ENCODE data around the gene EMILIN1.

EMILIN1 gene

DNA sequence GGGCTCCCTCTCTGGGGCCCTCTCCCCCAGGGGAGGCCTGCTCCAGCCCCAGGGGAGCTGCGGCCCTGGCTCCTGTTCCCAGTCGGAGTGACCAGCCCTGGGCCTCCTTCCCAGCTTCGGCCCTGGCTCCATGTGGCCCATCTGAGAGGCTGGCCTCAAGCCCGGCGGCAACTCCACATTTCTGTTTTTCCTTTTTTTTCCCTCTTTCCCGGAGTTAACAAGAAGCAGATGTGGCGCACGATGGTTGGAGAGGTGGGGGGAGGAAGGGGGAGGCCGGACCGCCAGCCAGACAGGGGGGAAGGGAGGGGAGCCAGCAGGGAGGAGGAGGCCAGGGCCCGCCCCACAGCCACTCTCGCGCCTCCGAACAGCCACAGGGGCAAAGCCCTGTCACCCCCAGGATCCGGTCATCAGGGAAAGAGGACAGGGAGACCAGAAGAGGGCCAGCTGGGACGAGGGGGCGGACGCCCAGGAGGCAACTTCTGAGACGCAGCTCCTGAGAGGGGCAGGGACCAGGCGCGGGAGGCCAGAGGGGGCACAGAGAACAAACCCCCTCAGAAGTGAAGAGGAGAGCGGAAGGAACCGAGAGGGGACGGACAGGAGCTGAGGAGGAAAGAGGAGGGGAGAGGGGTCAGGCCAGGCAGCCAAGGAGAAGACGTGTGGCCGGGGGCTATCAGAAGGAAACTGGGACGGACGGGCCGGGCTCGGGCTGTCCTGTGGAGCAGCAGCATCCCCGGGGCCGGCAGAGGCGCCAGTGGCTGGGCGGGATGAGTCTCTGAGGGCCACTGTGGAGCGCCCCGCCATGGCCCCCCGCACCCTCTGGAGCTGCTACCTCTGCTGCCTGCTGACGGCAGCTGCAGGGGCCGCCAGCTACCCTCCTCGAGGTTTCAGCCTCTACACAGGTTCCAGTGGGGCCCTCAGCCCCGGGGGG lies at the start of gene EMILIN1:
Gene EMILIN1 (plus strand): TSS at position 349 of the 928 bp plus-strand sequence. CDS start 451 bp downstream, at position 800.
- Histone ChIP-seq H3K4me1 (ENCODE audit: control insufficient read depth, insufficient read depth, low read length) (no peaks in the 10 kb centered on the region), H3K9me3 (ENCODE audit: control insufficient read depth, insufficient read depth, low read length) (no peaks in the 10 kb centered on the region), H3K36me3 (ENCODE audit: control insufficient read depth, insufficient read depth, low read length) (no peaks in the 10 kb centered on the region), H3K9ac (ENCODE audit: low read depth, low read length) (peak within 1 kb of the TSS; percentile 47), H3K4me3 (ENCODE audit: low read depth, low read length) (no peak within 1 kb of the TSS), H3K27me3 (ENCODE audit: control insufficient read depth, insufficient read depth, low read length) (no peaks in the 10 kb centered on the region)

- H3K4me3 ChIP-seq (ENCODE audit: low read depth, low read length), result no peak overlapping the region
- H3K9ac ChIP-seq (ENCODE audit: low read depth, low read length), result no peak overlapping the region
- no peaks in the 10 kb centered on the region for H3K27me3 ChIP-seq (ENCODE audit: control insufficient read depth, insufficient read depth, low read length)
- H3K36me3 ChIP-seq (ENCODE audit: control insufficient read depth, insufficient read depth, low read length), result peaks cover 20% of the 10 kb centered on the region
- peaks cover 6% of the 10 kb centered on the region for H3K4me1 ChIP-seq (ENCODE audit: control insufficient read depth, insufficient read depth, low read length)
- no peaks in the 10 kb centered on the region for H3K9me3 ChIP-seq (ENCODE audit: control insufficient read depth, insufficient read depth, low read length)
These were observed 49.4 kb upstream of the EMILIN1 start for GRCh38 chr2:27029051-27029450.

DNA sequence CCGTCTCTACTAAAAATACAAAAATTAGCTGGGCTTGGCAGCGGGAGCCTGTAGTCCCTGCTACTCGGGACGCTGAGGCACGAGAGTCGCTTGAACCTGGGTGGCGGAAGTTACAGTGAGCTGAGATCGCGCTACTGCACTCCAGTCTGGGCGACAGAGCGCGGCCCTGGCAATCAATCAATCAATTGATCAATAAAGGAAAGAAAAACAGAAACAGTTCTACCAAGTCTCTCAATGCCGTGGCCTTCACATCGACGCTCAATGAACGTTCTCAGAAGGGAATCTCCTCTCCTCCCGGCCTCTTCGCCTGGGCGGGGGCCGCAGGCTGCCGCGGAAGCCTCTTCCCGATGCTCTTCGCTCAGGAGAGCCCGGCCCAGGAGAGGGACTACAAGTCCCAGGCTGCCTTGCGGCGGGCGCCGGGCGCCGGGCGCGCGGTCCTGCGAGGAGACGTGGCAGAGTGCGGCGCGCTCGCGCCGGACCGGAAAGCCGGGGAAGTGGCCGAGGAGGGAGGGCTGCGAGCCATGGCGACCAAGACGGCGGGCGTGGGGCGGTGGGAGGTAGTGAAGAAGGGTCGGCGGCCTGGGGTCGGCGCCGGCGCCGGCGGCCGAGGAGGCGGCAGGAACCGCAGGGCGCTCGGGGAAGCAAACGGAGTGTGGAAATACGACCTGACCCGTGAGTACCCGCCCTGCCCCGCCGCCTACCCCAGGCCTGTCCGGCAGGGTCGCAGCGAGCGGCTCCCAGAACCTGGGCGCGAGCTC lies 45.7 kb upstream of the EMILIN1 start, which contains the start of gene TMEM214:
Gene TMEM214 (plus strand): TSS at position 471 of the 758 bp plus-strand sequence. CDS start 51 bp downstream, at position 522.
- peak within 1 kb of the TSS; percentile 42 for H3K9ac ChIP-seq (ENCODE audit: low read depth, low read length)
- no peaks in the 10 kb centered on the region for H3K9me3 ChIP-seq (ENCODE audit: control insufficient read depth, insufficient read depth, low read length)
- peaks cover 6% of the 10 kb centered on the region for H3K4me1 ChIP-seq (ENCODE audit: control insufficient read depth, insufficient read depth, low read length)
- no peaks in the 10 kb centered on the region for H3K27me3 ChIP-seq (ENCODE audit: control insufficient read depth, insufficient read depth, low read length)
- peaks cover 24% of the 10 kb centered on the region for H3K36me3 ChIP-seq (ENCODE audit: control insufficient read depth, insufficient read depth, low read length)
- H3K4me3 ChIP-seq (ENCODE audit: low read depth, low read length), result peak within 1 kb of the TSS; percentile 97

- Histone ChIP-seq H3K9me3 (ENCODE audit: control insufficient read depth, insufficient read depth, low read length) (no peaks in the 10 kb centered on the region), H3K4me1 (ENCODE audit: control insufficient read depth, insufficient read depth, low read length) (peaks cover 6% of the 10 kb centered on the region), H3K27me3 (ENCODE audit: control insufficient read depth, insufficient read depth, low read length) (no peaks in the 10 kb centered on the region), H3K4me3 (ENCODE audit: low read depth, low read length) (peak overlapping the region; percentile 97), H3K36me3 (ENCODE audit: control insufficient read depth, insufficient read depth, low read length) (peaks cover 30% of the 10 kb centered on the region), H3K9ac (ENCODE audit: low read depth, low read length) (peak overlapping the region; percentile 42)
These were observed 45.1 kb upstream of the EMILIN1 start for GRCh38 chr2:27033253-27033852.

- H3K4me1 ChIP-seq (ENCODE audit: control insufficient read depth, insufficient read depth, low read length), result peaks cover 4% of the 10 kb centered on the region
- no peaks in the 10 kb centered on the region for H3K9me3 ChIP-seq (ENCODE audit: control insufficient read depth, insufficient read depth, low read length)
- H3K36me3 ChIP-seq (ENCODE audit: control insufficient read depth, insufficient read depth, low read length), result peaks cover 55% of the 10 kb centered on the region
- no peak overlapping the region for H3K9ac ChIP-seq (ENCODE audit: low read depth, low read length)
- H3K27me3 ChIP-seq (ENCODE audit: control insufficient read depth, insufficient read depth, low read length), result no peaks in the 10 kb centered on the region
- H3K4me3 ChIP-seq (ENCODE audit: low read depth, low read length), result no peak overlapping the region
These were observed 40.4 kb upstream of the EMILIN1 start for GRCh38 chr2:27038012-27038411.

GRCh38 chr2:27038631-27039339 lies 39.6 kb upstream of the EMILIN1 start:
- peaks cover 55% of the 10 kb centered on the region for H3K36me3 ChIP-seq (ENCODE audit: control insufficient read depth, insufficient read depth, low read length)

GRCh38 chr2:27039426-27039825 lies 39.0 kb upstream of the EMILIN1 start:
- no peak overlapping the region for H3K9ac ChIP-seq (ENCODE audit: low read depth, low read length)
- H3K36me3 ChIP-seq (ENCODE audit: control insufficient read depth, insufficient read depth, low read length), result peaks cover 55% of the 10 kb centered on the region
- no peaks in the 10 kb centered on the region for H3K4me1 ChIP-seq (ENCODE audit: control insufficient read depth, insufficient read depth, low read length)
- H3K4me3 ChIP-seq (ENCODE audit: low read depth, low read length), result no peak overlapping the region
- H3K9me3 ChIP-seq (ENCODE audit: control insufficient read depth, insufficient read depth, low read length), result no peaks in the 10 kb centered on the region
- H3K27me3 ChIP-seq (ENCODE audit: control insufficient read depth, insufficient read depth, low read length), result no peaks in the 10 kb centered on the region

More at GRCh38 chr2:27038631-27039339, 39.6 kb upstream of the EMILIN1 start:
- Histone ChIP-seq H3K9ac (ENCODE audit: low read depth, low read length) (no peak overlapping the region), H3K4me1 (ENCODE audit: control insufficient read depth, insufficient read depth, low read length) (no peaks in the 10 kb centered on the region), H3K9me3 (ENCODE audit: control insufficient read depth, insufficient read depth, low read length) (no peaks in the 10 kb centered on the region), H3K4me3 (ENCODE audit: low read depth, low read length) (no peak overlapping the region), H3K27me3 (ENCODE audit: control insufficient read depth, insufficient read depth, low read length) (no peaks in the 10 kb centered on the region)

DNA sequence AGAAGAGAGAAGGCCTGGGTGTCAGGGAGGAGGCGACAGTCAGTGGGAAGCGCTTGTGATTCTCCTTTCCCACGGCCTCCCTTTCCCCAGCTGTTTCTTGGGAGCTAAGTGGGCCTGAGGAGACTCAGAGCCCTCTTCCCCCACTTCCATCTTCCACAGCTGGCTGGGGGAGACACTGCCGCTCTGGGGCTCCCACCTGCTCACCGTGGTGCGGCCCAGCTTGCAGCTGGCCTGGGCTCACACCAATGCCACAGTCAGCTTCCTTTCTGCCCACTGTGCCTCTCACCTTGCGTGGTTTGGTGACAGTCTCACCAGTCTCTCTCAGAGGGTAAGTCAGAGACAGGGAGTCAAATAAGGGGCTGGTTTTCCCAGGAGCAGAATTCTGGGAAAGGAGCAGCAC lies 38.5 kb upstream of the EMILIN1 start:
- Histone ChIP-seq H3K4me3 (ENCODE audit: low read depth, low read length) (no peak overlapping the region), H3K36me3 (ENCODE audit: control insufficient read depth, insufficient read depth, low read length) (peaks cover 55% of the 10 kb centered on the region), H3K9me3 (ENCODE audit: control insufficient read depth, insufficient read depth, low read length) (no peaks in the 10 kb centered on the region), H3K27me3 (ENCODE audit: control insufficient read depth, insufficient read depth, low read length) (no peaks in the 10 kb centered on the region), H3K9ac (ENCODE audit: low read depth, low read length) (no peak overlapping the region), H3K4me1 (ENCODE audit: control insufficient read depth, insufficient read depth, low read length) (no peaks in the 10 kb centered on the region)

DNA sequence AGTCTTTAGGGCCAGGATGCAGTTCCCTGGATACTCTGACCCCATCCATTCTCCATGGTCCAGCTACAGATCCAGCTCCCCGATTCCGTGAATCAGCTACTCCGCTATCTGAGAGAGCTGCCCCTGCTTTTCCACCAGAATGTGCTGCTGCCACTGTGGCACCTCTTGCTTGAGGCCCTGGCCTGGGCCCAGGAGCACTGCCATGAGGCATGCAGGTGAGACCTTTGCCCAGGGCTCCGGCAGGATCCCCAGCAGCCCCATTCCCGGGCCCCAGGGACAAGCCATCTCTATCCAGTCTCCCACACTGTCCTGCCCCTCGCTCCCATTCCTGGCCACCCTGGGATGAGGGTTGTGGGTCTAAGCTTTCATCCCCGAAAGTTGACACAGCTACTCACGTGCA lies 38.1 kb upstream of the EMILIN1 start:
- no peaks in the 10 kb centered on the region for H3K27me3 ChIP-seq (ENCODE audit: control insufficient read depth, insufficient read depth, low read length)
- no peak overlapping the region for H3K4me3 ChIP-seq (ENCODE audit: low read depth, low read length)
- H3K4me1 ChIP-seq (ENCODE audit: control insufficient read depth, insufficient read depth, low read length), result no peaks in the 10 kb centered on the region
- H3K36me3 ChIP-seq (ENCODE audit: control insufficient read depth, insufficient read depth, low read length), result peaks cover 55% of the 10 kb centered on the region
- H3K9ac ChIP-seq (ENCODE audit: low read depth, low read length), result no peak overlapping the region
- H3K9me3 ChIP-seq (ENCODE audit: control insufficient read depth, insufficient read depth, low read length), result no peaks in the 10 kb centered on the region

- Histone ChIP-seq H3K4me1 (ENCODE audit: control insufficient read depth, insufficient read depth, low read length) (no peaks in the 10 kb centered on the region), H3K4me3 (ENCODE audit: low read depth, low read length) (no peak overlapping the region), H3K9me3 (ENCODE audit: control insufficient read depth, insufficient read depth, low read length) (no peaks in the 10 kb centered on the region), H3K36me3 (ENCODE audit: control insufficient read depth, insufficient read depth, low read length) (peaks cover 46% of the 10 kb centered on the region), H3K9ac (ENCODE audit: low read depth, low read length) (no peak overlapping the region), H3K27me3 (ENCODE audit: control insufficient read depth, insufficient read depth, low read length) (no peaks in the 10 kb centered on the region)
These were observed 36.7 kb upstream of the EMILIN1 start for GRCh38 chr2:27041752-27042151.

DNA sequence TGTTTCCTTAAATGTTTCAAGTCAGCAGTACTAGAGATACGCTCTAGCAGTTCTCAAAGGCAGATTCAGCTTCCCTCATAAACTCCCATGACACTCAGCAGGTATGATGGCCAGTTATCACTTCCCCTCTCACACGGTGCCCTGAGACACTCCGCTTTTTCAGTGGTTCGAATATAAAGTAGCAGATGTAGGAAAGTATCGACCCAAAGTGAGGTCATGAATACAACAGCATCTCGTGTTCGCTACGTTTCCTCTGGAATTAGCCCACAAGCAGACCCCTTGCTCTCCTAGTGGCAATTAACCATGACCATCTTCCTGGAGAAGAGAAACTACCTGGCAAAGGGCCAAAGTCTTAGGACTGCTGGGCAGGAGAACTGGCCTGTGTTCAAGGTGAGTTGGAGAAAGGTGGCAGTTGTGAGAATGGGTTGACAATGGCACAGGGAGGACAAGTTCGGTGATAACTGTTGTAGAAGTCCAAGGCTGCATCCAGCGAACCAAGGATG lies 36.2 kb upstream of the EMILIN1 start:
- Histone ChIP-seq H3K9ac (ENCODE audit: low read depth, low read length) (no peak overlapping the region), H3K9me3 (ENCODE audit: control insufficient read depth, insufficient read depth, low read length) (no peaks in the 10 kb centered on the region), H3K4me3 (ENCODE audit: low read depth, low read length) (no peak overlapping the region), H3K36me3 (ENCODE audit: control insufficient read depth, insufficient read depth, low read length) (peaks cover 42% of the 10 kb centered on the region), H3K4me1 (ENCODE audit: control insufficient read depth, insufficient read depth, low read length) (no peaks in the 10 kb centered on the region), H3K27me3 (ENCODE audit: control insufficient read depth, insufficient read depth, low read length) (no peaks in the 10 kb centered on the region)

Data from iPS-15b (cell line).